Tibial artery (tissue), 4 donors: Measurements from ENCODE around the gene DNAH9.

Source experiments
- DNase-seq, 2 donors: peaks; one replicate each; pipeline ENCODE4 v3.0.0-alpha.2; 2019
- H3K27ac ChIP-seq, 2 donors: fragments of 200-600 bp; sonication (generic) in 1 of 2; 1 replicate in 1 of 2; 2 replicates in 1 of 2; pipeline ENCODE4 v1.5.1; 2018 to 2019; ENCODE audit warnings: mild to moderate bottlenecking in 1 of 2
- H3K27me3 ChIP-seq, 2 donors: fragments of 200-600 bp; sonication (generic) in 1 of 2; one replicate each; pipeline versions ENCODE4 v1.5.1 to v1.6.0; 2016 to 2019
- H3K36me3 ChIP-seq, 3 donors: fragments of 200-600 bp; sonication (generic) in 2 of 3; one replicate each; pipeline ENCODE4 v1.5.1; 2016 to 2019; ENCODE audit warnings: mild to moderate bottlenecking in 2 of 3
- H3K4me1 ChIP-seq, 4 donors: fragments of 200-600 bp; sonication (generic) in 2 of 4; 1 replicate in 3 of 4; 2 replicates in 1 of 4; pipeline ENCODE4 v1.5.1; 2016 to 2019
- H3K4me3 ChIP-seq, 2 donors: fragments of 200-600 bp; sonication (generic) in 1 of 2; 1 replicate in 1 of 2; 2 replicates in 1 of 2; pipeline ENCODE4 v1.5.1; 2018 to 2019; ENCODE audit warnings: mild to moderate bottlenecking in 2 of 2
- H3K9me3 ChIP-seq, 3 donors: fragments of 200-600 bp; sonication (generic) in 1 of 3; one replicate each; pipeline ENCODE4 v1.5.1; 2016 to 2019
- CTCF ChIP-seq, 2 experiments: fragments of 200-600 bp in 1 of 2; fragments of 450-650 bp in 1 of 2; IDR thresholded peaks; one replicate each; pipeline ENCODE4 v1.5.1; 2017 to 2019; ENCODE audit warnings: antibody characterized with exemption in 2 of 2, mild to moderate bottlenecking in 1 of 2, moderate library complexity in 1 of 2
- intact Hi-C: fragments of 100-400 bp; cut with DNase I; formaldehyde crosslinking; loops from one replicate; pipeline ENCODE4 v1.15.0; 2023; ENCODE audit warnings: low total_unique reads

The DNAH9 gene

DNA sequence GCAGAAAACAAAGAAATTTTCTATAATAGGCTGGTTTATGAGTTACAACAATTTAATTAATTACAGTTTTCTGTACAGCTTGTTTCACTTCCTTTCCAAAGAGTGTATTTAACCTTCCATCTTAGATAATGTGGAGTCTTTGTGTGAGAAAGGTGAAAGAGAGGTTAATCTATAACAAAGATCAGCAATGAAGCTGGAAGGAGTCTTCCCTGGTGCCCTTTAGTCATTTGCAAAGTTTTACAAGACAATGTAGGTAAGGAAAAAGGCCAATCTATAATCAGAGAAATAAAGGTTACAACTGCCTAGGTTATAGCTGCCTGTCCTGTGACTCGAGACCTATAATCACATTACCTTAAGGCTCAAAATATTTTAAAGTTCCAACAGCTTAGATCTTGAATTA, 257.0 kb downstream of the DNAH9 start:
- Histone ChIP-seq H3K4me1 (peaks cover 0 to 3% (median 0%) of the 10 kb centered on the region in 4 donors), H3K27me3 (no peaks in the 10 kb centered on the region), H3K36me3 (no peaks in the 10 kb centered on the region), H3K9me3 (no peaks in the 10 kb centered on the region), H3K27ac (no peak overlapping the region), H3K4me3 (no peak overlapping the region)
- no peak for DNase-seq
- TF ChIP-seq CTCF (IDR thresholded peaks at IDR 0.05), result no peak
- intact Hi-C loops, result no loop called here

DNA sequence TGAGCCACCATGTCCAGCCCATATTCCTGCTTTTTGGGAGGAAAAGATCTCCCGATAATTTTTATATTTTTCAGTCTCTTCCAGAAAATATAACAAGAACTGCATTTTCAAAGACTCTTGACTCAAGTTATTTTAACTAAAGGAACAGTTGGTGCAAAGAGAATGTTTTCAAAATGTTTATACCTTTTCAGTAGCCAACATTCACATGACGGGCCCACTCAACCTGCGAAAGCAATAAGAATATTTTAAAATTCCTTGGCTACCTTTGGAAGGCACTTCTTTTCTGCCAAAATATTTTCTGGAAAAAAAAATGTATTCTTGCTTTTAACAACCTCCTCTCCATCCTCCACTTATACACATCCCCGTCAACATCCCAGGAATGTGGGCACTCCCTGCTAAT, 258.7 kb downstream of the DNAH9 start:
- intact Hi-C loops, result no loop called here
- no peak for TF ChIP-seq CTCF (IDR thresholded peaks at IDR 0.05)
- Histone ChIP-seq H3K9me3 (no peaks in the 10 kb centered on the region), H3K27me3 (no peaks in the 10 kb centered on the region), H3K4me3 (no peak overlapping the region), H3K27ac (no peak overlapping the region), H3K36me3 (no peaks in the 10 kb centered on the region), H3K4me1 (peaks cover 0 to 3% (median 0%) of the 10 kb centered on the region in 4 donors)
- DNase-seq, result no peak

- Histone ChIP-seq H3K4me3 (no peak overlapping the region), H3K36me3 (no peaks in the 10 kb centered on the region), H3K4me1 (no peaks in the 10 kb centered on the region), H3K9me3 (peaks cover 0 to 11% (median 9%) of the 10 kb centered on the region in 3 donors), H3K27me3 (no peaks in the 10 kb centered on the region), H3K27ac (no peak overlapping the region)
- intact Hi-C loops, result no loop called here
- DNase-seq, result no peak
- TF ChIP-seq CTCF (IDR thresholded peaks at IDR 0.05), result no peak
Observed at GRCh38 chr17:11869680-11870394, 271.6 kb downstream of the DNAH9 start.

GRCh38 chr17:11871773-11872172, 273.5 kb downstream of the DNAH9 start:
- no peaks in the 10 kb centered on the region for H3K27me3 ChIP-seq
- H3K4me1 ChIP-seq, result no peaks in the 10 kb centered on the region
- TF ChIP-seq CTCF (IDR thresholded peaks at IDR 0.05), result no peak
- intact Hi-C loops, result no loop called here
- no peaks in the 10 kb centered on the region for H3K36me3 ChIP-seq
- peaks cover 0 to 11% (median 9%) of the 10 kb centered on the region in 3 donors for H3K9me3 ChIP-seq
- H3K27ac ChIP-seq, result no peak overlapping the region
- no peak for DNase-seq
- no peak overlapping the region for H3K4me3 ChIP-seq

DNA sequence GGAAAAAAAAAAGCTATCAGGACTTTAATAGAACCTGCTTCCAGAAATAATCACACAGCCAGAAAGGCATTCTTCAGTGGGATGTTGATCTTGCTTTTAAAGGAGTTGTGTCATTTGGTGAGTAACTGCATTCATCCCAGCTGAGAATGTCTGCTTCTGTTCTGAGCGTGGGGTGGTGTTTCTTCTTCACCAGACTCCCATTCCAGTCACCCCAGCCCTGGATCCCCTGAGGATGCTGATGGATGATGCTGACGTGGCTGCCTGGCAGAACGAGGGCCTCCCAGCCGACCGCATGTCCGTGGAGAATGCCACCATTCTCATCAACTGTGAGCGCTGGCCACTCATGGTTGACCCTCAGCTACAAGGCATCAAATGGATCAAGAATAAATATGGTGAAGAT, 276.5 kb downstream of the DNAH9 start:
- no peaks in the 10 kb centered on the region for H3K36me3 ChIP-seq
- DNase-seq, result no peak

More for the DNA sequence above, 276.5 kb downstream of the DNAH9 start:
- intact Hi-C loops, result no loop called here
- no peak for TF ChIP-seq CTCF (IDR thresholded peaks at IDR 0.05)
- no peaks in the 10 kb centered on the region for H3K4me1 ChIP-seq
- no peak overlapping the region for H3K27ac ChIP-seq
- no peaks in the 10 kb centered on the region for H3K27me3 ChIP-seq
- peaks cover 0 to 8% (median 5%) of the 10 kb centered on the region in 3 donors for H3K9me3 ChIP-seq
- H3K4me3 ChIP-seq, result no peak overlapping the region
